GM23338 (cell line): ENCODE results near the gene MRC2. TPM values are rescaled to one million over a fixed set of nuclear protein-coding genes. Genes with fewer than 3 reads are reported as not detected.

ENCODE experiments used
- ATAC-seq: fragments of 200-7000 bp; cut with Tn5 transposase; 3 replicates; pipeline ENCODE4 v1.9.1; 2020
- DNase-seq: peaks from one replicate; pipeline ENCODE4 v3.0.0-alpha.2; 2015; ENCODE audit warnings: low spot score
- H2AFZ ChIP-seq: fragments of 200-600 bp; sonication (generic); 2 replicates; pipeline ENCODE4 v1.8.0; 2016; ENCODE audit warnings: antibody characterized with exemption, mild to moderate bottlenecking, moderate library complexity
- H3F3A ChIP-seq: fragments of 200-600 bp; sonication (generic); replicated peaks from 2 replicates; pipeline ENCODE4 v1.8.0; 2017; ENCODE audit warnings: antibody characterized with exemption, mixed run types, low read depth
- H3K27ac ChIP-seq: fragments of 200-600 bp; sonication (generic); 2 replicates; pipeline ENCODE4 v1.6.1; 2016; ENCODE audit warnings: low read depth
- H3K27me3 ChIP-seq: fragments of 200-600 bp; sonication (generic); 2 replicates; pipeline ENCODE4 v1.8.0; 2016; ENCODE audit warnings: mild to moderate bottlenecking, mixed run types, moderate library complexity; ENCODE audit not compliant: insufficient read depth
- H3K36me3 ChIP-seq: fragments of 200-600 bp; sonication (generic); 2 replicates; pipeline ENCODE4 v1.8.0; 2016; ENCODE audit warnings: mild to moderate bottlenecking; ENCODE audit not compliant: insufficient read depth
- H3K4me1 ChIP-seq: fragments of 200-600 bp; sonication (generic); 2 replicates; pipeline ENCODE4 v1.8.0; 2016; ENCODE audit warnings: mild to moderate bottlenecking, moderate library complexity; ENCODE audit not compliant: insufficient read depth
- H3K4me2 ChIP-seq: fragments of 200-600 bp; sonication (generic); 2 replicates; pipeline ENCODE4 v1.7.1; 2017; ENCODE audit warnings: mixed run types
- H3K4me3 ChIP-seq: fragments of 200-600 bp; sonication (generic); 2 replicates; pipeline ENCODE4 v1.6.1; 2016; ENCODE audit warnings: mixed run types
- H3K79me2 ChIP-seq: fragments of 200-600 bp; sonication (generic); replicated peaks from 2 replicates; pipeline ENCODE4 v1.8.0; 2017; ENCODE audit warnings: mild to moderate bottlenecking; ENCODE audit not compliant: insufficient read depth
- H3K9me2 ChIP-seq: fragments of 200-600 bp; sonication (generic); 2 replicates; pipeline ENCODE4 v1.8.0; 2017; ENCODE audit not compliant: insufficient read depth
- H4K20me1 ChIP-seq: fragments of 200-600 bp; sonication (generic); replicated peaks from 2 replicates; pipeline ENCODE4 v1.8.0; 2017; ENCODE audit warnings: mild to moderate bottlenecking; ENCODE audit not compliant: insufficient read depth
- H3K27ac Mint-ChIP-seq: 2 replicates; pipeline ENCODE4 v1.8.0; 2020; ENCODE audit warnings: inconsistent platforms, mild to moderate bottlenecking, moderate library complexity, mixed read lengths
- H3K27me3 Mint-ChIP-seq: 3 replicates; pipeline ENCODE4 v1.8.0; 2022; ENCODE audit warnings: low read depth, mild to moderate bottlenecking, moderate library complexity, mixed read lengths, inconsistent platforms; ENCODE audit not compliant: insufficient read depth, poor library complexity
- H3K36me3 Mint-ChIP-seq: 3 replicates; pipeline ENCODE4 v1.8.0; 2021; ENCODE audit warnings: low read depth, mild to moderate bottlenecking, inconsistent platforms, moderate library complexity, mixed read lengths
- H3K4me1 Mint-ChIP-seq: 3 replicates; pipeline ENCODE4 v1.8.0; 2020; ENCODE audit warnings: mild to moderate bottlenecking, inconsistent platforms, mixed read lengths
- H3K4me3 Mint-ChIP-seq: 3 replicates; pipeline ENCODE4 v1.8.0; 2021; ENCODE audit warnings: moderate library complexity, mild to moderate bottlenecking, inconsistent platforms, mixed read lengths
- H3K9me3 Mint-ChIP-seq: 3 replicates; pipeline ENCODE4 v1.8.0; 2020; ENCODE audit warnings: moderate library complexity, mild to moderate bottlenecking, inconsistent platforms, mixed read lengths
- CTCF ChIP-seq, 2 experiments: fragments of 200-600 bp in 1 of 2; sonication (generic) in 1 of 2; conservative IDR thresholded peaks; 2 replicates each; pipeline versions ENCODE4 v1.5.1 to v1.6.1; 2016 to 2017; ENCODE audit warnings: antibody characterized with exemption in 2 of 2, low read depth in 2 of 2, mild to moderate bottlenecking in 2 of 2, moderate library complexity in 1 of 2
- EZH2 ChIP-seq: fragments of 200-600 bp; sonication (generic); IDR thresholded peaks from one replicate; pipeline ENCODE4 v1.8.0; 2017; ENCODE audit warnings: antibody characterized with exemption, mild to moderate bottlenecking, low read depth; ENCODE audit not compliant: unreplicated experiment
- POLR2AphosphoS5 ChIP-seq: IDR thresholded peaks from 2 replicates; pipeline ENCODE4 v1.6.1; 2016; ENCODE audit warnings: antibody characterized with exemption, low read depth
- REST ChIP-seq: IDR thresholded peaks from one replicate; pipeline ENCODE4 v1.6.1; 2018; ENCODE audit warnings: antibody characterized with exemption; ENCODE audit not compliant: unreplicated experiment
- ZNF331 ChIP-seq: fragments of 250-450 bp; sonication (Bioruptor Pico); IDR thresholded peaks from 2 replicates; pipeline ENCODE4 v1.5.0; 2020; ENCODE audit warnings: low read depth, mild to moderate bottlenecking, moderate library complexity
- polyA plus RNA-seq: library from polyadenylated mRNA; unstranded; fragments of >200 nt; fragmentation: Nextera tagmentation; extraction: Ambion mirVana; gene quantifications from 2 replicates; pipeline ENCODE4 v1.2.1, GENCODE V29; 2016
- total RNA-seq: library from RNA; depleted of rRNA; stranded (reverse); fragments of >200 nt; shearing (Covaris generic); gene quantifications from 2 replicates; pipeline ENCODE4 v1.2.3, GENCODE V29; 2014

The MRC2 gene
- total and polyA plus RNA-seq, 2 experiments from 2014 or later, result 8.0 to 38.6 TPM

GRCh38 chr17:62732125-62732524 lies 104.7 kb downstream of the MRC2 start:
- H3K9me3 Mint-ChIP-seq, result peaks cover 9% of the 10 kb centered on the region
- Histone ChIP-seq H3K36me3 (no peaks in the 10 kb centered on the region), H3K27ac (no peak overlapping the region), H3K4me2 (no peak overlapping the region), H3K4me3 (no peak overlapping the region), H3K9me2 (no peaks in the 10 kb centered on the region), H3K79me2 (no peaks in the 10 kb centered on the region), H3K27me3 (no peaks in the 10 kb centered on the region), H3K4me1 (peaks cover 25% of the 10 kb centered on the region), H2AFZ (peak overlapping the region; percentile 19; the same call in 1 of the 2 replicates), H3F3A (no peaks in the 10 kb centered on the region), H4K20me1 (no peaks in the 10 kb centered on the region)
- H3K27me3 Mint-ChIP-seq, result peaks cover 9% of the 10 kb centered on the region
- peaks cover 36% of the 10 kb centered on the region for H3K4me1 Mint-ChIP-seq
- no peak for DNase-seq
- no peak for ATAC-seq
- TF ChIP-seq ZNF331 (CRISPR knock-in tag) (no peak), POLR2AphosphoS5 (no peak)
- peak overlapping the region; percentile 56; the same call in 1 of the 2 replicates for H3K27ac Mint-ChIP-seq
- H3K36me3 Mint-ChIP-seq, result no peaks in the 10 kb centered on the region; the same call in 2 of the 3 replicates
- H3K4me3 Mint-ChIP-seq, result no peak overlapping the region

- Histone ChIP-seq H3K79me2 (no peaks in the 10 kb centered on the region), H3K4me3 (no peak overlapping the region), H3K36me3 (no peaks in the 10 kb centered on the region), H3K4me1 (peaks cover 25% of the 10 kb centered on the region), H3K4me2 (peak overlapping the region; percentile 45), H3K27me3 (no peaks in the 10 kb centered on the region), H3F3A (no peaks in the 10 kb centered on the region), H4K20me1 (no peaks in the 10 kb centered on the region), H3K27ac (no peak overlapping the region), H2AFZ (peak overlapping the region; percentile 4; the same call in 1 of the 2 replicates), H3K9me2 (no peaks in the 10 kb centered on the region)
- Mint-ChIP-seq H3K27me3 (peaks cover 9% of the 10 kb centered on the region), H3K9me3 (no peaks in the 10 kb centered on the region; the same call in 2 of the 3 replicates), H3K4me1 (peaks cover 47% of the 10 kb centered on the region), H3K27ac (no peak overlapping the region), H3K36me3 (no peaks in the 10 kb centered on the region), H3K4me3 (no peak overlapping the region)
- no peak for DNase-seq
- TF ChIP-seq CTCF (conservative IDR thresholded peaks at IDR 0.05; ENCODE audit: low read depth in 2 of 2), result no peak
- peak; percentile 32 for ATAC-seq
Measured at GRCh38 chr17:62735044-62735651, 107.7 kb downstream of the MRC2 start.

- Histone ChIP-seq H3K4me1 (peaks cover 19% of the 10 kb centered on the region), H3K36me3 (no peaks in the 10 kb centered on the region), H3K27me3 (no peaks in the 10 kb centered on the region), H3K27ac (no peak overlapping the region), H3F3A (no peaks in the 10 kb centered on the region), H3K9me2 (no peaks in the 10 kb centered on the region), H3K79me2 (no peaks in the 10 kb centered on the region), H2AFZ (peak overlapping the region; percentile 9; the same call in 1 of the 2 replicates), H3K4me2 (no peak overlapping the region), H3K4me3 (no peak overlapping the region), H4K20me1 (no peaks in the 10 kb centered on the region)
- H3K27me3 Mint-ChIP-seq, result peaks cover 9% of the 10 kb centered on the region
- DNase-seq (no peak), ATAC-seq (no peak)
- peaks cover 41% of the 10 kb centered on the region for H3K4me1 Mint-ChIP-seq
- no peaks in the 10 kb centered on the region for H3K36me3 Mint-ChIP-seq
- no peak overlapping the region for H3K4me3 Mint-ChIP-seq
- H3K9me3 Mint-ChIP-seq, result no peaks in the 10 kb centered on the region; the same call in 2 of the 3 replicates
- TF ChIP-seq EZH2 (no peak), REST (no peak)
- no peak overlapping the region for H3K27ac Mint-ChIP-seq
Measured at GRCh38 chr17:62737513-62737912, 110.0 kb downstream of the MRC2 start.
